Measurements from ENCODE around the gene GBP4.
A peak's percentile ranks its signal among the peaks of the same experiment; 100 is the strongest.
"Not testable (repeated sequence)": the region's sequence is repeated elsewhere in the genome, so short reads cannot be mapped to it uniquely, and the experiment has no call there.

Gene GBP4
- total RNA-seq, result 35.5 to 59.1 reads per million in 2 donors

- DNase-seq, result peak in 3 of 5 experiments; percentile 22 to 67 (median 58)
These were observed at the start of gene GBP4 for GRCh38 chr1:89198491-89199072. Gene GBP4 (minus strand): TSS chr1:89198942. CDS start chr1:89198834, 108 bp downstream.

DNA sequence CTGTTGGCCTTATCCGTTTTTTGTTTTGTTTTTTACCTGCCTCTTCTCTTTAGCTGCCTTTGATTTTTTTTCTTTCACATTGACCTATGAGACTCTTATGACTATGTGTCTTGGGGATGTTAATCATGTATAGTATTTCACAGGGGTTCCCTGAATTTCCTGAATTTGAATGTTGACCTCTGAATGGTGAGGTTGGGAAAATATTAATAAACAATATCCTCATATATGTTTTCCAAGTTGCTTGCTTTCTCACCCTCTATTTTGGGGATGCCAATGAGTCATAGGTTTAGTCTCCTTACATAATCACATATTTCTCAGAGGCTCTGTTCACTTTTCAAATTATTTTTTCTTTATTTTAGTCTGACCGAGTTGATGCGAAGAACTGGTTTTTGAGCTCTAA lies 44.3 kb upstream of the GBP4 start:
- DNase-seq, result no peak

DNA sequence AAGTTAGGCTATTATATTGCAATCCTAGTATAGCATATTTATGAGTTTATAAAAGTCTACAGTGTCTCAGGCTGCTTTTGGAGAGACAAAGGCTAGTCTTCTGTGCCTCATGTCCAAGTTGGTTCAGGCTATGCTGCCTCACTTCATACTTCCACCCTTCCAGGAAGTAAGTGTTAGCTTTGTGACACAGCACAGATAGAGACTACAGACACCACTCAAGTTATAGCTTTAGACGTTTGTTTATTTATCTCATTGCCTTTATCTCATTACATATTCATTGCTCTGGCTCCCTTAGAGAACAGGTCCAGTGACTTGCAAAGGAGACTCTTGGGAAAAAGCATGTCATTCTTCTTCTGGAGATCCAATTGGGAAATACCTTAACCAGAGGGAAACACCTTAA lies 22.6 kb upstream of the GBP4 start:
- no peak for DNase-seq

GRCh38 chr1:89219851-89220250 lies 21.1 kb upstream of the GBP4 start:
- DNase-seq, result not testable (repeated sequence)

DNA sequence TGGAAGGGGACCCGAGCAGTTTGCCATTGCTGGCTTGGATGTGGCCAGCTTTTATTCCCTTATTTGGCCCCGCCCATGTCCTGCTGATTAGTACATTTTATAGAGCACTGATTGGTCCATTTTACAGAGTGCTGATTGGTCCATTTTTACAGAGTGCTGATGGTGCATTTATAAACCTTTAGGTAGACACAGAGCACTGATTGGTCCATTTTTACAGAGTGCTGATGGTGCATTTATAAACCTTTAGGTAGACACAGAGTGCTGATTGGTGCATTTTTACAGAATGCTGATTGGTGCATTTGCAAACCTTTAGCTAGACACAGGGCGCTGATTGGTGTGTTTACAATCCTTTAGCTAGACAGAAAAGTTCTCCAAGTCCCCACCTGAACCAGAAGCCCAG lies 20.2 kb upstream of the GBP4 start:
- DNase-seq, result not testable (repeated sequence)

DNA sequence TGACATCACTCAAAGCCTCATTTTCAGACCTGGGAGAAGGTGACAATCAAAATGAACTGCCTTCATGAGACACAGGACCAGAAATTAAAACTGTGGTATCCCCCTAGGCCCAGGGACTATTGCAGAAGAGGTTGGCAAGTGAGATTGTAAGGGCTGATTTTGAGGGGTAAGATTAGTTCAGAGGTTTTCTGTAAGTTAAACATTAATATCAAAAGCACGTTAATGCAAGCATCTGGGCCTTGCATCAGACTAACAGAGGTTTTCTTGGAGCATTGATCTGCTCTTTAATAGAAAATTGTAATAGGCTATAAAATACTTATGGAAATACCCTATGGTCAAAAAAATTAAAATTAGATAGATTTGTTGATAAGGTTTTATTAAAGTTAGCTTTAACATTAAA lies 14.6 kb upstream of the GBP4 start:
- no peak for DNase-seq

DNA sequence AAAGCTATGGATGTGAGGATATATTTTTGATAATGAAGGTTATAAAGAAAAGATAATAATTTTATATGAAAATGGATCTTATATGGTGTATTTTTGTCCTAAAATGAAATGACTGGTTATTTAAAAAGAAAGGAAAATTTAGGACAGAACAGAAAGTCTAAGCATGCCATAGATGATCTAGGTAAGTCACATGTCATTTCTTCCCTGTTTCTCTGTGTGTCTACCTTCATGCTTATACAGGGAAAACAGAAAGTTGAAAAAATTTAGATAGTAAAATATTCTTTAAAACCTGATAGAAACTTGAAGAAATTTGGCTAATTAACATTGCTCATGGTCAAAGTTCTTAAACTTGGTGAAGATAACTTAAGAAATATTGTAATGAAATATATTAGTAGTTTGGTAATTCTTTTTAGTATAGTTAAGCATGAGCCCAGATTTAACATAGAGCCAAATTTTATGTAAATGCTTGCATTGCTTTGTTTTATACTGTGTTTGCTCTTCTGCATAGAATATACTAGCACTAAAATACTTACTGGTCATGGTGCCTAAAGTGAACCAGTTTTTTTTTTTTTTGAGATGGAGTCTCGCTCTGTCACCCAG lies 12.4 kb upstream of the GBP4 start:
- no peak for DNase-seq

DNA sequence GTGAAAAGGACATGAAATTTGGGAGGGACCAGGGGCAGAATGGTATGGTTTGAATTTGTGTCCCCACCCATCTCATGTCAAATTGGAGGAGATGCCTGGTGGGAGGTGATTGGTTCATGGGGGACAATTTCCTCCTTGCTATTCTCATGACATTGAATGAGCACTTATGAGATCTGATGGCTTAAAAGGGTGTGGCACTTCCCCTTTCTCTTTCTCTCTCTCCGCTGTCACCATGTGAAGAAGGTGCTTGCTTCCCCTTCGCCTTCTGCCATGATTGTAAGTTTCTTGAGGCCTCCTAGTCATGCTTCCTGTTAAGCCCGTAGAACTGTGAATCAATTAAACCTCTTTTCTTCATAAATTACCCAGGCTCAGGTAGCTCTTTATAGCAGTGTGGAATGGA lies 7.6 kb upstream of the GBP4 start:
- no peak for DNase-seq

DNA sequence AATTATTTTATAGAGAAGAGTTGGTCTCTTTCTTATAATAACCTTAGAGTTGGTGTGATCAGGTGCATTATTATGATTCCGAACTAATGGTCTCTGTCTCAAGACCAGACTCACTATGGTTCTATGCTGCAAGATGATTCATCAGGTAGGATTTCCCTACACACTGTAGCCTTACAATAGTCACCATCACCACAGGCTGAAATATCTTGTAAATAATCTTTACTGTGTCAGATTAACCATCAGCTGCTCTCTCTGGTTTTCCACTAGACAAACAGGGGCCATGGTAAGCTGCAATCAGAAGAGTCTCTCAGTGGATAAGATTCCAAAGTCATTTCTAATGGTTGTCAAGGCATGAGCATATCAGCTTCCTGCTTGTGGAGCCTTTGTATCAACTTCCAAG lies 4.4 kb upstream of the GBP4 start:
- DNase-seq, result peak in 1 of 5 experiments; percentile 10

- DNase-seq, result peak in 2 of 5 experiments; percentile 20 to 28
These were observed 2.5 kb upstream of the GBP4 start for GRCh38 chr1:89201106-89201794.

DNA sequence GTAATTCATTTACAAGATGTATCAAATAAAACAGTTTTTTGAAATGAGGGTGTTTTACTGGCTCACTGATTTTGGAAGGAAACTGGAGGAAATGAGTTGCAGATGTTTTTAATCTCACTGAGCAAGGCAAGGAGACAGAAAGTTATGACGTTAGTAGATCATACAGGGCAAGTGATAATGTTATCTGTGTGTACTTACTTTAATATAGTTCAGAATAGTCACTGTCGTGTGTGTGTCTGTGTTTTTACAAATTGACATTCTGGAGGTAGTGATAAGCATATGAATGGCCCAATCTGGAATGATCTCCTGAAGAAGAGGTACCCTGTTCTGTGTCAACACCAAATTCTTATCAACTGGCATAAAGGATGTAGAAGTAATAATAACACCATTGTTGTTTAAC lies 1.9 kb upstream of the GBP4 start:
- peak in 1 of 5 experiments; percentile 67 for DNase-seq

GRCh38 chr1:89199525-89200031 lies 836 bp upstream of the GBP4 start:
- DNase-seq, result peak in 1 of 5 experiments; percentile 48

- DNase-seq, result no peak
These were observed 661 bp downstream of the GBP4 start for GRCh38 chr1:89198081-89198480.

DNA sequence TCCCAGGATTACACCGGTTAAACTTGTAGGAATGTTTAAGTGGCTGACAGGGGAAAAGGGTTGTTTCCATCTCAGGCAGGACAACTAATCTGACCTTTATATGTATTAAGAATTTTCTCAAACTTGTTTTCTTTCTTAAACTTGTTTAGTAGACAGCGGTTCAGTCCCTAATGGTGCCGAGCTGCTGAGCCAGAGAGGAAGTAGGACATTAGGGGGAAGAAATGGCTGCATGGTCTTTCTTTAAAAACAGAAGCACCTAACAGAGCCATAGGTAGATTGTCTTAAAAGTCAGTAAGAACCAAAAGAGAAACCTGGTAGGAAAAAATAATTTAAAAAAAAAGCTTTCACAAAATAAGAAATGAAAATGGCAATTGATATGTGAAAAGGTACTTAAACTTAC lies 3.3 kb downstream of the GBP4 start:
- DNase-seq, result no peak

DNA sequence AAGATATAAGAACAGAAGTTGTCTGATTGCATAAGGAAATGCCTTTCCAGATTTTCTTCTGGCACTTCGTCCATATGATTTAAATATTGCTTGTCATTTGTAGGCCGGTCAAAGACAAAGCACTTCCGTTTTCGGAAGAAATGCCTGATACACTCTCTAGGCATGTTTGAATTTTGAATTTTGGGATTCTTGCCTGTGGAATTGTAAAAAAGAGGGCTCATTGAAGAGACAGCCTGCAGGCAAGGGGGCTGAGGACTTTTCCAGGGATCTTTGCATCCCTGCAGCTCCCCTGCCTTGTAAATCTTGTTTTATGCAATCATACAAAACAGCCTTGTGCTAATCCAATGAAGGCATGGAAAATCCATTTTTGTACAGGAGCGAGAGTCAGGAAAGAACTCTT lies 7.4 kb downstream of the GBP4 start:
- DNase-seq, result no peak

- no peak for DNase-seq
These were observed 8.7 kb downstream of the GBP4 start for GRCh38 chr1:89190017-89190416.

GRCh38 chr1:89179343-89179742 lies 19.4 kb downstream of the GBP4 start:
- no peak for DNase-seq

DNA sequence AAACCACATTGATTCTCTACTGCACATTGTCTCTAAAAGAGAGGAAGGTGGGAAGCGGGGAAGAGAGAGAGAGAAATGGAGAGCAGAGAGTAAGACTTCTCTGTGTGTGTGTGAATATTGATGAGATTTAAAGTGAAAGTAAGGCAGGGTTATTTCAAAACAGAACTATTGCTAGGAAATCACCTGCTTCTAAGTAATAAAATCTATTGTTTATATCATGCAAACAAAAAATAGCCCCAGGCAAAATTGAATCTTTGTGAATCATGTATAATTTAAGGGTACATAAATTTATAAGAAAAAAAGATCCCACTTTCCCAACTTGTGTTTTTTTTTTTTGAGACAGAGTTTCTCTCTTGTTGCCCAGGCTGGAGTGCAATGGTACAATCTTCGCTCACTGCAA lies 21.8 kb downstream of the GBP4 start:
- no peak for DNase-seq

GRCh38 chr1:89175601-89176256 lies 23.0 kb downstream of the GBP4 start, which contains the start of gene GBP7:
Gene GBP7 (minus strand): TSS chr1:89176003. CDS start chr1:89171935, 4,068 bp downstream.
- DNase-seq, result no peak

DNA sequence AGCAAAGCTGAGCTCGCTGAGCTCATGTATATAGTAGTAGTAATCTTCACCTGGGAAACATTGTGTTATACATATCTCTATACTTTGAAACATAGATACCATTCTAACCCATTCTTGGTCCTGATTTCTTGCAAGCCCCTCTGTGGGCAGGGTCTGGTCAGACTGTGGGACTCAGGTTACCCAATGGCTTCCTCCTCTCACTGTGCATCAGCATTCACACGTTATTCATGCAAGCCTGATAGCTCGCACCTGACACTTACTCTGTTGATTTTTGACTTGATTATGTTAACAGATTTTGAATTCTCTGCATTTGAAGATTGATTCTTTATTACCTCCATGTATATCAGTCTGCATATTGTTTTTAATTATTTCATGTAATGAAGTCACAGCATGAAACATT lies 24.3 kb downstream of the GBP4 start:
- no peak for DNase-seq

GRCh38 chr1:89172468-89173143 lies 26.1 kb downstream of the GBP4 start:
- no peak for DNase-seq

DNA sequence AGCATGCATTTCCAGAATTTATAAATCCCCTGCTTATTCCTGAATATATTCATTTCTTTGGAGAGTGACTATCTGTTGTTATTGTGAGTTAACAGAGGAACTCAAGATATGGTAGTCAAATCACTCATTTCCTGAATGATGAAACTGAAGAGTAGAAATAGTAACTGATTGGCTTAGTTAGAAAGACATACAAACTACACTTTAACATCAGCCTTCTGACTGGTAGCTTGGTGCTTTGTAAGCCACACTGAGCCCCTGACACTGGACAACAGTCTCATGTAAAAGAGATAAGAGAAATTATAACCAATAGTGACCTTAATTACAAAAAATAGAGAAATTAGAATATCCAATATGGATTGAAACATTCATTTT lies 27.7 kb downstream of the GBP4 start:
- DNase-seq, result peak in 1 of 5 experiments; percentile 32

Measured in T-helper 2 cell (primary cell).